ENCODE data around the gene ABHD16B.

DNA sequence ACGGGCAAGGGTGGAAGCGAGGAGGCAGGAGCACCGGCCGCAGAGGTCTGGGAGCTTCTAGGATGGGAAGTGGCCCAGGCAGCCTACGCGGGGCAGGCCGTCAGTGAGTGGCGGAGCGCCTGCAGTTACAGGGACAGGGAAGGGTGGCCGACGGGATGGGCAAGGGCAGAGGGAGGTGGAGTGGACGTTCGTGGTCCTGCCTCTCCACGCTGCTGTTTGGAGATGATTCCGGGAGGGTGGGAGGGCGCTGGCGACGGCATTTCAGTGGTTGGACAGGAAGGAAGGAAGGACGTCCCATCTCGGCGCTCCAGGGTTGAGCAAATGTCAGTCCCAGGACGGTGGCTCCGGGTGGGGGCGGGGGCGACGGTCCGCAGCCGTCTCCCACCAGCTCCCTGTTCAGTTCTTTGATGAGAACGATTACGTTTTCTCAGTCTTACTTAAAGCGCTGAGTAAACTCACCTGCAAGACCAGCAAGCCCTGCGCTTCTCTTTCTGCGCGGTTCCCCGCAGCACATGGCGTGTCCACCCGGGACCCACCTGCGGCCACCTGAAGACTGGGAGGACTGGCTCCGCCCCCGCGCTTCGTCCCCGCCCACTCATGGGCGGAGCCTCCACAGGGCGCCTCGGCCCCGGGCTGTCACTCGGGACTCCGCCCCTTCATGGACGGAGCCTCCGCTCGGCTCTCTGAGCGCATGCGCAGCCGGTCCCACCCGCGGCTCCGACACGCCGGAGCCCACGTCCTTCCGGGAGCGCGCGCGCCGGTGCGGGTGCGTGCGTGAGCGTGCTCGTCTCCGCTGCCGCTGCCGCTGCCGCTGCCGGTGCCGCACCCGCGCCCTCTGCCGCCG is 33.3 kb downstream of the ABHD16B start, which contains the start of gene DNAJC5:
- TF ChIP-seq, protein P1, sequence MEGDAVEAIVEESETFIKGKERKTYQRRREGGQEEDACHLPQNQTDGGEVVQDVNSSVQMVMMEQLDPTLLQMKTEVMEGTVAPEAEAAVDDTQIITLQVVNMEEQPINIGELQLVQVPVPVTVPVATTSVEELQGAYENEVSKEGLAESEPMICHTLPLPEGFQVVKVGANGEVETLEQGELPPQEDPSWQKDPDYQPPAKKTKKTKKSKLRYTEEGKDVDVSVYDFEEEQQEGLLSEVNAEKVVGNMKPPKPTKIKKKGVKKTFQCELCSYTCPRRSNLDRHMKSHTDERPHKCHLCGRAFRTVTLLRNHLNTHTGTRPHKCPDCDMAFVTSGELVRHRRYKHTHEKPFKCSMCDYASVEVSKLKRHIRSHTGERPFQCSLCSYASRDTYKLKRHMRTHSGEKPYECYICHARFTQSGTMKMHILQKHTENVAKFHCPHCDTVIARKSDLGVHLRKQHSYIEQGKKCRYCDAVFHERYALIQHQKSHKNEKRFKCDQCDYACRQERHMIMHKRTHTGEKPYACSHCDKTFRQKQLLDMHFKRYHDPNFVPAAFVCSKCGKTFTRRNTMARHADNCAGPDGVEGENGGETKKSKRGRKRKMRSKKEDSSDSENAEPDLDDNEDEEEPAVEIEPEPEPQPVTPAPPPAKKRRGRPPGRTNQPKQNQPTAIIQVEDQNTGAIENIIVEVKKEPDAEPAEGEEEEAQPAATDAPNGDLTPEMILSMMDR (IDR thresholded peaks at IDR 0.05 in 4 of 5, conservative IDR thresholded peaks at IDR 0.05 in 1 of 5): no peak
- TF ChIP-seq POLR2A (IDR thresholded peaks at IDR 0.05): peak; percentile 76 to 82
